BLaER1 treated with 17β-estradiol and CSF1 and Interleukin-3, amounts not matched to agents 10 nM and 100 nM (cell line): Measurements from ENCODE around the gene FYB2.

Experiments
- H3K27ac ChIP-seq, 11 experiments: shearing (Covaris generic); formaldehyde crosslinking; 2 replicates each; pipeline ENCODE4 v1.8.1; 2022
- H3K27me3 ChIP-seq, 11 experiments: shearing (Covaris generic); formaldehyde crosslinking; 2 replicates each; pipeline ENCODE4 v1.8.1; 2022
- H3K36me3 ChIP-seq, 11 experiments: shearing (Covaris generic); formaldehyde crosslinking; 2 replicates each; pipeline ENCODE4 v1.8.1; 2022
- H3K4me1 ChIP-seq, 10 experiments: shearing (Covaris generic); formaldehyde crosslinking; 2 replicates each; pipeline ENCODE4 v1.8.1; 2022
- H3K4me2 ChIP-seq, 11 experiments: shearing (Covaris generic); formaldehyde crosslinking; 2 replicates each; pipeline ENCODE4 v1.8.1; 2022
- H3K4me3 ChIP-seq, 10 experiments: shearing (Covaris generic); formaldehyde crosslinking; 2 replicates each; pipeline ENCODE4 v1.8.1; 2022
- H3K9ac ChIP-seq, 11 experiments: shearing (Covaris generic); formaldehyde crosslinking; 2 replicates each; pipeline ENCODE4 v1.8.1; 2022
- H3K9me3 ChIP-seq, 11 experiments: shearing (Covaris generic); formaldehyde crosslinking; replicated peaks in 1 of 11; 2 replicates each; pipeline ENCODE4 v1.8.1; 2022
- H4K20me1 ChIP-seq, 11 experiments: shearing (Covaris generic); formaldehyde crosslinking; 2 replicates each; pipeline ENCODE4 v1.8.1; 2022
- Cebpa-rat ChIP-seq, 11 experiments: shearing (Covaris generic); IDR thresholded peaks; 2 replicates each; pipeline ENCODE4 v1.8.1; 2022

FYB2 gene

GRCh38 chr1:56719171-56719570, 100.0 kb downstream of the FYB2 start:
- H3K4me2 ChIP-seq: no peak overlapping the region
- H3K9ac ChIP-seq: no peak overlapping the region
- H3K27ac ChIP-seq: no peak overlapping the region
- no peaks in the 10 kb centered on the region for H3K36me3 ChIP-seq
- no peaks in the 10 kb centered on the region for H4K20me1 ChIP-seq
- H3K9me3 ChIP-seq: no peaks in the 10 kb centered on the region
- no peak for TF ChIP-seq Cebpa-rat (IDR thresholded peaks at IDR 0.05)
- H3K4me3 ChIP-seq: no peak overlapping the region
- no peaks in the 10 kb centered on the region for H3K4me1 ChIP-seq
- no peaks in the 10 kb centered on the region for H3K27me3 ChIP-seq

DNA sequence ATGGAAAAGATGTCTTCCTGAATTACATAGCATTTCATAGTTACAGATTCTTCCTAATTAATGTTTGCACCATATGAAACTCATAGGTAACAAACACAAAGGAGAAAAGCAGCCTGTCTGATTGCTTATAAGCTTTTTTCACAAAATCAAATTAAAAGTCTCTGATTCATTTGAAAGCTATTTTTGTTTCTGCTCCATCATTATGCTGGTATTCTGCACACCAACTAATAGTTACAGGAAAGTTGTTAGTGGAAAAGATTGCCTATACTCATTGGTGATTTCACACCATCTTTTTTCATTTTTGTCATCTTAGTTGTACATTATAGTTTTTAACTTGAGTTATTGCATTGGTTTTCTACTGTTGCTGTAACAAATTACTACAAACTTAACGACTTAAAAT, 104.0 kb downstream of the FYB2 start:
- no peaks in the 10 kb centered on the region for H3K27me3 ChIP-seq
- H3K4me3 ChIP-seq: no peak overlapping the region
- H4K20me1 ChIP-seq: no peaks in the 10 kb centered on the region
- no peak overlapping the region for H3K27ac ChIP-seq
- no peak overlapping the region for H3K9ac ChIP-seq
- H3K4me2 ChIP-seq: no peak overlapping the region
- no peaks in the 10 kb centered on the region for H3K4me1 ChIP-seq
- no peaks in the 10 kb centered on the region for H3K9me3 ChIP-seq
- no peaks in the 10 kb centered on the region for H3K36me3 ChIP-seq
- TF ChIP-seq Cebpa-rat (IDR thresholded peaks at IDR 0.05): no peak

GRCh38 chr1:56713112-56713511, 106.1 kb downstream of the FYB2 start:
- no peak overlapping the region for H3K4me3 ChIP-seq
- no peaks in the 10 kb centered on the region for H3K4me1 ChIP-seq
- H4K20me1 ChIP-seq: no peaks in the 10 kb centered on the region
- no peak overlapping the region for H3K27ac ChIP-seq
- no peaks in the 10 kb centered on the region for H3K36me3 ChIP-seq
- H3K4me2 ChIP-seq: no peak overlapping the region
- no peak overlapping the region for H3K9ac ChIP-seq
- no peaks in the 10 kb centered on the region for H3K27me3 ChIP-seq
- H3K9me3 ChIP-seq: no peaks in the 10 kb centered on the region
- TF ChIP-seq Cebpa-rat (IDR thresholded peaks at IDR 0.05): no peak

DNA sequence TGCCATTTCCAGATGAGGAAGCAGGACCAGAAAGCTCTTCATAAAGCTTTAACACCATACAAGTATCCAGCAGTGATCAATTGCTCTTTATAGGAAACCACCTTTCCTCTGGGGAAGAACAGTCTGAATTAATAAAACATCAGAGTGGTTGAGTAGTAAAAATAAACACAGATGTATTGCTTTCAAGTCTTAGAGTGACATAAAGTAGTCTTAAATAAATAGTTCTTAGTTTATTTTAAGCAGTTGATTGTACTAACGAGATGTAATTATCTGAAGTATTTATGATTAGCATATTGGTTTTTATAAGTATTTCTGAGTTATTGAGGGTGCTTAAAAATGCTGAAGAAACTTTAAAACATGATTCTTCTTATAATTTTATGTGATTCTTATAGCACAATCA, 107.1 kb downstream of the FYB2 start:
- Histone ChIP-seq H3K4me1 (no peaks in the 10 kb centered on the region), H3K9me3 (no peaks in the 10 kb centered on the region), H3K9ac (no peak overlapping the region), H3K27ac (no peak overlapping the region), H3K27me3 (no peaks in the 10 kb centered on the region), H3K36me3 (peaks cover 0 to 5% (median 0%) of the 10 kb centered on the region in 11 experiments; a peak in 2 of 22 replicates), H4K20me1 (no peaks in the 10 kb centered on the region), H3K4me3 (no peak overlapping the region), H3K4me2 (no peak overlapping the region)
- TF ChIP-seq Cebpa-rat (IDR thresholded peaks at IDR 0.05): no peak

DNA sequence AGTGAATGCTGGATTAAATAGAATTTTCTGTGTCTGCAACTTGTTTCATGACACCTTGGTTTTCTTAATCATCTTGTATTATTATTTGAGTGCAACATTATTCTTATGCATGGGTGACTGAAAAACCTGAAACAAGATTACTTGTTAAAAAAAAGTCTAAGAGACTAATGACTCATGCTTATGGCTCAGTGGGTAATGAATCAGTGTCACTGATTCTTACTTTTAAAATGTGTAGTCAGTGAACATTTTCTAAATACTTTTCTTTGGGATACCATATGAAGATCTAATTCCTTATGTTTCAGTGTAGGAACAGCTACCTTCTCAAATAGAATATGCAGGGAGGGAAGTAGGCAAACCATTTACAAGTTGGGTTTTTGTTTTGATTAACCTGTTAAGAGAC, 108.6 kb downstream of the FYB2 start:
- no peaks in the 10 kb centered on the region for H3K9me3 ChIP-seq
- H3K4me3 ChIP-seq: no peak overlapping the region
- no peak overlapping the region for H3K27ac ChIP-seq
- H3K36me3 ChIP-seq: peaks cover 0 to 11% (median 0%) of the 10 kb centered on the region in 11 experiments; a peak in 4 of 22 replicates
- no peaks in the 10 kb centered on the region for H3K4me1 ChIP-seq
- no peaks in the 10 kb centered on the region for H3K27me3 ChIP-seq
- TF ChIP-seq Cebpa-rat (IDR thresholded peaks at IDR 0.05): no peak
- no peak overlapping the region for H3K9ac ChIP-seq
- H3K4me2 ChIP-seq: no peak overlapping the region
- no peaks in the 10 kb centered on the region for H4K20me1 ChIP-seq

DNA sequence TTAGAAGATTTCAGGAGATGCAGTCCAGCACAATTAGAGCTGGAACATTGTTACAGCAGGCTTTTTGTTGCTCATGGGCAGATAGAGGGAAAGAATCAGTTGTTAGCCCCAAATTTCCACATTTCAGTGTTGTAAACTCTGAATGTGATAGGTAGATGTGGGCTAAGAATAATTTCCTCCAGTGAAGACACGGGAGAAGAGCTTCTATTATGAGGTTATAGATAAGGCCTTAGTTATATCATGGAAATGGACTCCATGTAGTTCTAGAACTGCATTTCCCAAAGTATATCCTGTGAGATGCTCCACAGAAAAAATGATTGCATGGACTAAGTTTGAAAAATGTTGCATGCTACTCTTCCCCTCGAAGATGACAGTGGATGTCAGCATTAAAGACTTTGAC, 109.2 kb downstream of the FYB2 start:
- Histone ChIP-seq H4K20me1 (no peaks in the 10 kb centered on the region), H3K4me2 (no peak overlapping the region), H3K4me1 (no peaks in the 10 kb centered on the region), H3K9me3 (no peaks in the 10 kb centered on the region), H3K27me3 (no peaks in the 10 kb centered on the region), H3K36me3 (peaks cover 0 to 11% (median 0%) of the 10 kb centered on the region in 11 experiments; a peak in 4 of 22 replicates), H3K9ac (no peak overlapping the region), H3K27ac (no peak overlapping the region), H3K4me3 (no peak overlapping the region)
- TF ChIP-seq Cebpa-rat (IDR thresholded peaks at IDR 0.05): no peak

- H3K4me1 ChIP-seq: no peaks in the 10 kb centered on the region
- H3K9me3 ChIP-seq: no peaks in the 10 kb centered on the region
- H3K27me3 ChIP-seq: no peaks in the 10 kb centered on the region
- TF ChIP-seq Cebpa-rat (IDR thresholded peaks at IDR 0.05): no peak
- no peak overlapping the region for H3K9ac ChIP-seq
- no peak overlapping the region for H3K4me3 ChIP-seq
- no peak overlapping the region for H3K27ac ChIP-seq
- no peaks in the 10 kb centered on the region for H4K20me1 ChIP-seq
- H3K4me2 ChIP-seq: no peak overlapping the region
- H3K36me3 ChIP-seq: peaks cover 0 to 11% (median 0%) of the 10 kb centered on the region in 11 experiments; a peak in 4 of 22 replicates
These were observed 109.8 kb downstream of the FYB2 start for GRCh38 chr1:56709269-56709880.

DNA sequence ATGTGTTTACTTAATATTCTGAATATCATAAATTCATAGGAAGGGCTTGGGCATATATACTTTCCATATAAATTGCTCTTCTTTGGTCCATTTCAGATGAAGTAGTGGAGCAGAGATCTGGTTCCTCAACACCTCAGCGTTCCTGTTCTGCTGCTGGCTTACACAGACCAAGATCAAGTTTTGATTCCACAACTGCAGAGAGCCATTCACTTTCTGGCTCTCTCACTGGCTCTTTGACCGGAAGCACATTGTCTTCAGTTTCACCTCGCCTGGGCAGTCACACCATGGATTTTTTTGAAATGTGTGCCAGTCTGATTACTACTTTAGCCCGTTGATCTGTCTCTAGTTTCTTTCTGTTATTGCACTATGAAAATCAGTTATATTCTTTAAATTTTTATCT, 111.8 kb downstream of the FYB2 start:
- peaks cover 0 to 11% (median 0%) of the 10 kb centered on the region in 11 experiments; a peak in 8 of 22 replicates for H3K36me3 ChIP-seq
- H3K9me3 ChIP-seq: peaks cover 0 to 8% (median 0%) of the 10 kb centered on the region in 11 experiments; a peak in 5 of 22 replicates
- H3K4me2 ChIP-seq: no peak overlapping the region
- H4K20me1 ChIP-seq: no peaks in the 10 kb centered on the region
- TF ChIP-seq Cebpa-rat (IDR thresholded peaks at IDR 0.05): no peak
- H3K27me3 ChIP-seq: no peaks in the 10 kb centered on the region
- no peak overlapping the region for H3K27ac ChIP-seq
- H3K4me1 ChIP-seq: no peaks in the 10 kb centered on the region
- no peak overlapping the region for H3K4me3 ChIP-seq
- H3K9ac ChIP-seq: no peak overlapping the region

- Histone ChIP-seq H3K4me2 (no peak overlapping the region), H3K9me3 (peaks cover 9 to 27% (median 13%) of the 10 kb centered on the region in 11 experiments), H3K36me3 (peaks cover 0 to 11% (median 0%) of the 10 kb centered on the region in 11 experiments; a peak in 8 of 22 replicates), H3K4me3 (no peak overlapping the region), H3K9ac (no peak overlapping the region), H3K27me3 (no peaks in the 10 kb centered on the region), H3K27ac (no peak overlapping the region), H4K20me1 (no peaks in the 10 kb centered on the region), H3K4me1 (no peaks in the 10 kb centered on the region)
- no peak for TF ChIP-seq Cebpa-rat (IDR thresholded peaks at IDR 0.05)
These were observed 115.5 kb downstream of the FYB2 start for GRCh38 chr1:56703747-56704146.

DNA sequence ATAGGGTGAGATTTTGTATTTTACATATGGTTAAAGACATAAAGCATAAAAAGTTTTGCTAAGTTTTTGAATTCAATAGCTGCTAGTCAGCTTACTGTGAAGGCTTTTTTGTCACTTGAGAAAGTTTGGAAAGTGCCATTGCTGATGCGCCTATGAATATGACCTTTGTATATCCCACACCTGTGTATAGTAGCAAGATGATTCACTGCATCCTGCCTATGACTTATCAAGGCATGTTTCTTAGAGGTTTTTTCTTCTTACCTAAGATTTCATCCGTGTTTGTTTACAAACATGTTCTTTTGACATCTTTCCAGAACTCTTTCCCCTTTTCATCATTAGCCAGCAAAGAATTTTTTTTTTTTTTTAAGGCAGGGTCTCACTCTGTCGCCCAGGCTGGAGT, 122.5 kb downstream of the FYB2 start:
- H3K27me3 ChIP-seq: no peaks in the 10 kb centered on the region
- no peak for TF ChIP-seq Cebpa-rat (IDR thresholded peaks at IDR 0.05)
- H3K4me2 ChIP-seq: no peak overlapping the region
- H3K27ac ChIP-seq: no peak overlapping the region
- H3K4me3 ChIP-seq: no peak overlapping the region
- H3K4me1 ChIP-seq: no peaks in the 10 kb centered on the region
- H3K36me3 ChIP-seq: peaks cover 0 to 4% (median 0%) of the 10 kb centered on the region in 11 experiments; a peak in 1 of 22 replicates
- H3K9ac ChIP-seq: no peak overlapping the region
- peaks cover 9 to 20% (median 12%) of the 10 kb centered on the region in 11 experiments for H3K9me3 ChIP-seq
- H4K20me1 ChIP-seq: no peaks in the 10 kb centered on the region
